OCI-LY1 (cell line): Measurements from ENCODE around the gene TRIO.

Experiments used
- EZH2 ChIP-seq: fragments of 200-600 bp; sonication (generic), shearing (Covaris generic); IDR thresholded peaks from 2 replicates; pipeline ENCODE4 v1.8.0; 2017; ENCODE audit warnings: borderline replicate concordance, mixed run types, mild to moderate bottlenecking, antibody characterized with exemption, low read length, moderate library complexity, mixed read lengths
- TF ChIP-seq, protein P1 (sequence below): fragments of 200-600 bp; sonication (generic), shearing (Covaris generic); IDR thresholded peaks from 2 replicates; pipeline ENCODE4 v1.5.1; 2017; ENCODE audit warnings: mild to moderate bottlenecking, antibody characterized with exemption, low read length, moderate library complexity, mixed read lengths

DNA sequence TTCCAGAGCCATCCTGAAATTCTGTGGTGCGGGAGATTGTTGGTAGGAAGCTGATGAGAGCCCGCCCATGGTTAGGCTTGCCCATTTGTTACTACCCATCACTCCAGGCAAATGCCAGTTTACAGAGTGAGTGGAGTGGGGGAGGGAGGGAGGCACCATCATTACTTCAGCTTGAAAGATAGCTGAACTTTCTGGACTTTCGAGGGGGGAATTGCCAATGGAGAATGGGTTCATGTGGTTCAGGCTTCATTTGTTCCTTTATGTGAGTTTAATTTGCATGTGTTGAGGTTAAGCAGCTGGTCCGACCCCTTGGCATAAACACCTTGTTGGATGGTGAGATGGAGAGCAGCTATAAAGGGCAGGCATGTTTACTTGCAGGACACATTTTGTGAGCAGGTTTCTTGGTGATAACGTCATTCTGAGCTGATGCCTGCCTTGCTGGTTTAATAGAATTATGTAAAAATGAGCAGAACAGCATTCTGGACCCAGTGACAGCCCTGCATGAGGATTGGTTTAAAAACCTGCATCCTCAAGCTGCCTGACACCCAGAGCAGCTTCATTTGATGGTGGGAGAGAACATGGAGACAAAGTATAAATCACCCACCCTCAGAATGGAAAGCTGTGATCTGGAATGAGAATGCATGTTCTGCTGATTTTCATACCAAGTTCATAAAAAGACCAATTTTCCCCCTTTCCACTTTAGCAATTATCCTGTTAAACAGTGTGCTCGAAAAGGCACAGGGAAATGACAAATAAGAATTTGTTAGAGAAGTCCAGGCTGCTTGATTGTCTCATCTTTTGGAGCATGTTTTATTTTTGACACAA, 106.3 kb downstream of the TRIO start:
- TF ChIP-seq, protein P1, sequence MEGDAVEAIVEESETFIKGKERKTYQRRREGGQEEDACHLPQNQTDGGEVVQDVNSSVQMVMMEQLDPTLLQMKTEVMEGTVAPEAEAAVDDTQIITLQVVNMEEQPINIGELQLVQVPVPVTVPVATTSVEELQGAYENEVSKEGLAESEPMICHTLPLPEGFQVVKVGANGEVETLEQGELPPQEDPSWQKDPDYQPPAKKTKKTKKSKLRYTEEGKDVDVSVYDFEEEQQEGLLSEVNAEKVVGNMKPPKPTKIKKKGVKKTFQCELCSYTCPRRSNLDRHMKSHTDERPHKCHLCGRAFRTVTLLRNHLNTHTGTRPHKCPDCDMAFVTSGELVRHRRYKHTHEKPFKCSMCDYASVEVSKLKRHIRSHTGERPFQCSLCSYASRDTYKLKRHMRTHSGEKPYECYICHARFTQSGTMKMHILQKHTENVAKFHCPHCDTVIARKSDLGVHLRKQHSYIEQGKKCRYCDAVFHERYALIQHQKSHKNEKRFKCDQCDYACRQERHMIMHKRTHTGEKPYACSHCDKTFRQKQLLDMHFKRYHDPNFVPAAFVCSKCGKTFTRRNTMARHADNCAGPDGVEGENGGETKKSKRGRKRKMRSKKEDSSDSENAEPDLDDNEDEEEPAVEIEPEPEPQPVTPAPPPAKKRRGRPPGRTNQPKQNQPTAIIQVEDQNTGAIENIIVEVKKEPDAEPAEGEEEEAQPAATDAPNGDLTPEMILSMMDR: no peak
- TF ChIP-seq EZH2: no peak
